K562 (cell line): Measurements from ENCODE around the gene SAMD9. TPM values are rescaled to one million over a fixed set of nuclear protein-coding genes. Genes with fewer than 3 reads are reported as not detected.

Source experiments
- BHLHE40 ChIP-seq: IDR thresholded peaks from 2 replicates; pipeline ENCODE4 v1.6.1; 2011; ENCODE audit warnings: low read length, improper control_type of control experiment
- DIDO1 ChIP-seq: fragments of 450-650 bp; IDR thresholded peaks from 2 replicates; pipeline ENCODE4 v1.6.1; 2016; ENCODE audit warnings: low read depth, missing biosample characterization, missing genetic modification characterization
- FOXK1 ChIP-seq: sonication (generic); formaldehyde crosslinking; IDR thresholded peaks from 2 replicates; pipeline ENCODE4 v1.8.0; 2022; ENCODE audit warnings: missing genetic modification reagents, mild to moderate bottlenecking, borderline replicate concordance
- GATAD2B ChIP-seq: fragments of 450-650 bp; IDR thresholded peaks from 2 replicates; pipeline ENCODE4 v1.6.1; 2017; ENCODE audit warnings: mild to moderate bottlenecking, borderline replicate concordance
- HLTF ChIP-seq: fragments of 450-650 bp; IDR thresholded peaks from 2 replicates; pipeline ENCODE4 v1.6.1; 2016
- HNRNPLL ChIP-seq: fragments of 200-400 bp; formaldehyde crosslinking; IDR thresholded peaks from 2 replicates; pipeline ENCODE4 v1.6.1; 2017; ENCODE audit warnings: low read length, low read depth, mild to moderate bottlenecking; ENCODE audit not compliant: poor library complexity, severe bottlenecking
- MTA1 ChIP-seq: fragments of 450-650 bp; IDR thresholded peaks from 2 replicates; pipeline ENCODE4 v1.6.1; 2017; ENCODE audit warnings: borderline replicate concordance
- NFRKB ChIP-seq: fragments of 450-650 bp; IDR thresholded peaks from 2 replicates; pipeline ENCODE4 v1.6.1; 2016; ENCODE audit warnings: low read depth
- PML ChIP-seq: IDR thresholded peaks from 2 replicates; pipeline ENCODE4 v1.6.1; 2012; ENCODE audit warnings: low read length, inconsistent platforms
- RUNX1 ChIP-seq: sonication (generic); IDR thresholded peaks from 2 replicates; pipeline ENCODE4 v1.6.1; 2016; ENCODE audit warnings: antibody characterized with exemption, low read depth
- TBP ChIP-seq: optimal IDR thresholded peaks from 2 replicates; pipeline ENCODE3; 2011; ENCODE audit warnings: low read depth, low read length, improper control_type of control experiment
- XRCC5 ChIP-seq: fragments of 200-400 bp; formaldehyde crosslinking; IDR thresholded peaks from 2 replicates; pipeline ENCODE4 v1.6.1; 2017; ENCODE audit warnings: low read depth, mild to moderate bottlenecking, low read length
- polyA plus RNA-seq, 8 experiments: library from polyadenylated mRNA; depleted of rRNA in 4 of 8; stranded (reverse) in 5 of 8; unstranded in 3 of 8; fragments of >200 nt; fragmentation: Nextera tagmentation in 2 of 8; fragmentation: Illumina TruSeq in 1 of 8; extraction: Ambion mirVana in 2 of 8; extraction: Trizol in 1 of 8; gene quantifications; 2 replicates each; pipeline versions ENCODE4 v1.2.1 to v1.2.3, GENCODE V29; 2011 to 2014; ENCODE audit warnings: inconsistent platforms in 1 of 8, missing spikeins in 1 of 8
- total RNA-seq, 7 experiments: library from RNA; depleted of rRNA in 6 of 7; stranded (reverse); fragments of >200 nt in 6 of 7; fragmentation: Illumina TruSeq in 2 of 7; extraction: Trizol in 2 of 7; gene quantifications; 2 replicates each; pipeline versions ENCODE4 v1.2.1 to v1.2.3, GENCODE V29; 2011 to 2021; ENCODE audit warnings: low replicate concordance in 1 of 7
- TF ChIP-seq, protein P1 (sequence below): fragments of 450-650 bp; IDR thresholded peaks from 2 replicates; pipeline ENCODE4 v1.6.1; 2016; ENCODE audit warnings: mild to moderate bottlenecking
- TF ChIP-seq, protein P2 (sequence below): fragments of 250-450 bp; sonication (Bioruptor Pico); IDR thresholded peaks from 2 replicates; pipeline ENCODE4 v1.4.0; 2020; ENCODE audit warnings: mild to moderate bottlenecking, moderate library complexity, borderline replicate concordance
- TF ChIP-seq, protein P3 (sequence below): fragments of 450-650 bp; IDR thresholded peaks from 2 replicates; pipeline ENCODE4 v1.6.1; 2017; ENCODE audit warnings: antibody characterized with exemption
- TF ChIP-seq, protein P4 (sequence below): sonication (generic); formaldehyde crosslinking; IDR thresholded peaks from 2 replicates; pipeline ENCODE4 v1.8.1; 2023; ENCODE audit warnings: mild to moderate bottlenecking, missing genetic modification reagents
- TF ChIP-seq, protein P5 (sequence below): fragments of 250-450 bp; sonication (Bioruptor Pico); IDR thresholded peaks from 2 replicates; pipeline ENCODE4 v1.8.0; 2021; ENCODE audit warnings: moderate library complexity, mild to moderate bottlenecking, inconsistent platforms

The SAMD9 gene
- total and polyA plus RNA-seq, 9 of the 15 experiments (the other 6 are each of a cell fraction or from before 2014, with no cell fraction given): 1.0 to 4.0 (median 1.9) TPM

DNA sequence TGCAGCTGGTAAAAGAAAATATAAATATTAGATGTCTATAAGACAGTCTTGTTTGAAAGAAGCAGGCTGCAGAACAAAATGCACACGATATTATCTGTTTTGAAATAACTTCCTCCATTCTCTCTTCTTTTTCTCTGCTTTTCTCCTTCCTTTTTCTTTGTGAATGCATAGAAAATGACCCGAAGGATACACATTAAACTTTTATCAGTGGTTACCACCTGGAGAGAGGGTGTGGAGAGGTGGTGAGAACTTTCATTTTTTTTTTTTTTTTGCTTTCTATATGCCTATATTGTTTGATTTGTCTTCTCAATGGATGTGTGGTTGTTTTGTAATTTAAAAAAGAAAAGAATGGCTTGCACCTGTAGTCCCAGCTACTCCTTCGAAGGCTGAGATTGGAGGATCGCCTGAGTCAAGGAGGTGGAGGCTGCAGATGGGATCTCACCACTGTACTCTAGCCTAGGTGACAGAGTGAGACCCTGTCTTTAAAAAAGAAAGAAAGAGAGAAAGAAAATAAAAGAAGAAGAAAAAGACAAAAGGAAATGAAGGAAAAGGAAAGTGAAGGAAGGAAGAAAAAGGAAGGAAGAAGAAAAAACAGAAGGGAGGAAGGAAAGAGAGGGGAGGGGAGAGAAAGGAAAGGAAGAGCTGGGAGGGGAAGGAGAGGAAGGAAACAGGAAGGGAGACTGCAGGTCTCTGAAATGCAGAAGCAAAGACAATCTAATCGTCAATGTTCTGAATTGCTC is 64.4 kb downstream of the SAMD9 start (continued):
- TF ChIP-seq GATAD2B: no peak
- TF ChIP-seq HNRNPLL: no peak
- no peak for TF ChIP-seq PML
- peak; percentile 83 for TF ChIP-seq HLTF
- TF ChIP-seq FOXK1 (CRISPR knock-in tag): no peak
- no peak for TF ChIP-seq TBP
- TF ChIP-seq, protein P1, sequence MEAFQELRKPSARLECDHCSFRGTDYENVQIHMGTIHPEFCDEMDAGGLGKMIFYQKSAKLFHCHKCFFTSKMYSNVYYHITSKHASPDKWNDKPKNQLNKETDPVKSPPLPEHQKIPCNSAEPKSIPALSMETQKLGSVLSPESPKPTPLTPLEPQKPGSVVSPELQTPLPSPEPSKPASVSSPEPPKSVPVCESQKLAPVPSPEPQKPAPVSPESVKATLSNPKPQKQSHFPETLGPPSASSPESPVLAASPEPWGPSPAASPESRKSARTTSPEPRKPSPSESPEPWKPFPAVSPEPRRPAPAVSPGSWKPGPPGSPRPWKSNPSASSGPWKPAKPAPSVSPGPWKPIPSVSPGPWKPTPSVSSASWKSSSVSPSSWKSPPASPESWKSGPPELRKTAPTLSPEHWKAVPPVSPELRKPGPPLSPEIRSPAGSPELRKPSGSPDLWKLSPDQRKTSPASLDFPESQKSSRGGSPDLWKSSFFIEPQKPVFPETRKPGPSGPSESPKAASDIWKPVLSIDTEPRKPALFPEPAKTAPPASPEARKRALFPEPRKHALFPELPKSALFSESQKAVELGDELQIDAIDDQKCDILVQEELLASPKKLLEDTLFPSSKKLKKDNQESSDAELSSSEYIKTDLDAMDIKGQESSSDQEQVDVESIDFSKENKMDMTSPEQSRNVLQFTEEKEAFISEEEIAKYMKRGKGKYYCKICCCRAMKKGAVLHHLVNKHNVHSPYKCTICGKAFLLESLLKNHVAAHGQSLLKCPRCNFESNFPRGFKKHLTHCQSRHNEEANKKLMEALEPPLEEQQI: peak; percentile 74
- TF ChIP-seq, protein P2, sequence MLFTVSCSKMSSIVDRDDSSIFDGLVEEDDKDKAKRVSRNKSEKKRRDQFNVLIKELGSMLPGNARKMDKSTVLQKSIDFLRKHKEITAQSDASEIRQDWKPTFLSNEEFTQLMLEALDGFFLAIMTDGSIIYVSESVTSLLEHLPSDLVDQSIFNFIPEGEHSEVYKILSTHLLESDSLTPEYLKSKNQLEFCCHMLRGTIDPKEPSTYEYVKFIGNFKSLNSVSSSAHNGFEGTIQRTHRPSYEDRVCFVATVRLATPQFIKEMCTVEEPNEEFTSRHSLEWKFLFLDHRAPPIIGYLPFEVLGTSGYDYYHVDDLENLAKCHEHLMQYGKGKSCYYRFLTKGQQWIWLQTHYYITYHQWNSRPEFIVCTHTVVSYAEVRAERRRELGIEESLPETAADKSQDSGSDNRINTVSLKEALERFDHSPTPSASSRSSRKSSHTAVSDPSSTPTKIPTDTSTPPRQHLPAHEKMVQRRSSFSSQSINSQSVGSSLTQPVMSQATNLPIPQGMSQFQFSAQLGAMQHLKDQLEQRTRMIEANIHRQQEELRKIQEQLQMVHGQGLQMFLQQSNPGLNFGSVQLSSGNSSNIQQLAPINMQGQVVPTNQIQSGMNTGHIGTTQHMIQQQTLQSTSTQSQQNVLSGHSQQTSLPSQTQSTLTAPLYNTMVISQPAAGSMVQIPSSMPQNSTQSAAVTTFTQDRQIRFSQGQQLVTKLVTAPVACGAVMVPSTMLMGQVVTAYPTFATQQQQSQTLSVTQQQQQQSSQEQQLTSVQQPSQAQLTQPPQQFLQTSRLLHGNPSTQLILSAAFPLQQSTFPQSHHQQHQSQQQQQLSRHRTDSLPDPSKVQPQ (CRISPR knock-in tag): no peak
- TF ChIP-seq, protein P3, sequence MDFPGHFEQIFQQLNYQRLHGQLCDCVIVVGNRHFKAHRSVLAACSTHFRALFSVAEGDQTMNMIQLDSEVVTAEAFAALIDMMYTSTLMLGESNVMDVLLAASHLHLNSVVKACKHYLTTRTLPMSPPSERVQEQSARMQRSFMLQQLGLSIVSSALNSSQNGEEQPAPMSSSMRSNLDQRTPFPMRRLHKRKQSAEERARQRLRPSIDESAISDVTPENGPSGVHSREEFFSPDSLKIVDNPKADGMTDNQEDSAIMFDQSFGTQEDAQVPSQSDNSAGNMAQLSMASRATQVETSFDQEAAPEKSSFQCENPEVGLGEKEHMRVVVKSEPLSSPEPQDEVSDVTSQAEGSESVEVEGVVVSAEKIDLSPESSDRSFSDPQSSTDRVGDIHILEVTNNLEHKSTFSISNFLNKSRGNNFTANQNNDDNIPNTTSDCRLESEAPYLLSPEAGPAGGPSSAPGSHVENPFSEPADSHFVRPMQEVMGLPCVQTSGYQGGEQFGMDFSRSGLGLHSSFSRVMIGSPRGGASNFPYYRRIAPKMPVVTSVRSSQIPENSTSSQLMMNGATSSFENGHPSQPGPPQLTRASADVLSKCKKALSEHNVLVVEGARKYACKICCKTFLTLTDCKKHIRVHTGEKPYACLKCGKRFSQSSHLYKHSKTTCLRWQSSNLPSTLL: peak; percentile 74; the same call in 1 of the 2 replicates
- no peak for TF ChIP-seq BHLHE40
- TF ChIP-seq, protein P4, sequence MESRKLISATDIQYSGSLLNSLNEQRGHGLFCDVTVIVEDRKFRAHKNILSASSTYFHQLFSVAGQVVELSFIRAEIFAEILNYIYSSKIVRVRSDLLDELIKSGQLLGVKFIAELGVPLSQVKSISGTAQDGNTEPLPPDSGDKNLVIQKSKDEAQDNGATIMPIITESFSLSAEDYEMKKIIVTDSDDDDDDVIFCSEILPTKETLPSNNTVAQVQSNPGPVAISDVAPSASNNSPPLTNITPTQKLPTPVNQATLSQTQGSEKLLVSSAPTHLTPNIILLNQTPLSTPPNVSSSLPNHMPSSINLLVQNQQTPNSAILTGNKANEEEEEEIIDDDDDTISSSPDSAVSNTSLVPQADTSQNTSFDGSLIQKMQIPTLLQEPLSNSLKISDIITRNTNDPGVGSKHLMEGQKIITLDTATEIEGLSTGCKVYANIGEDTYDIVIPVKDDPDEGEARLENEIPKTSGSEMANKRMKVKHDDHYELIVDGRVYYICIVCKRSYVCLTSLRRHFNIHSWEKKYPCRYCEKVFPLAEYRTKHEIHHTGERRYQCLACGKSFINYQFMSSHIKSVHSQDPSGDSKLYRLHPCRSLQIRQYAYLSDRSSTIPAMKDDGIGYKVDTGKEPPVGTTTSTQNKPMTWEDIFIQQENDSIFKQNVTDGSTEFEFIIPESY (CRISPR knock-in tag): no peak
- TF ChIP-seq, protein P5, sequence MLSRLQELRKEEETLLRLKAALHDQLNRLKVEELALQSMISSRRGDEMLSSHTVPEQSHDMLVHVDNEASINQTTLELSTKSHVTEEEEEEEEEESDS (CRISPR knock-in tag): no peak
- peak; percentile 80 for TF ChIP-seq MTA1
- TF ChIP-seq NFRKB: no peak; the same call in 1 of the 2 replicates
- no peak for TF ChIP-seq RUNX1
- TF ChIP-seq XRCC5: no peak
- TF ChIP-seq DIDO1 (tag): no peak
